HG03460 (cell line): ENCODE measurements around the gene SPTLC3.

Source experiments
- ATAC-seq: cut with Tn5 transposase; IDR thresholded peaks from one replicate; pipeline ENCODE4 v1.9.1; 2021; ENCODE audit not compliant: unreplicated experiment

The SPTLC3 gene

GRCh38 chr20:13130061-13130706 is 121.4 kb downstream of the SPTLC3 start:
- ATAC-seq: no peak

DNA sequence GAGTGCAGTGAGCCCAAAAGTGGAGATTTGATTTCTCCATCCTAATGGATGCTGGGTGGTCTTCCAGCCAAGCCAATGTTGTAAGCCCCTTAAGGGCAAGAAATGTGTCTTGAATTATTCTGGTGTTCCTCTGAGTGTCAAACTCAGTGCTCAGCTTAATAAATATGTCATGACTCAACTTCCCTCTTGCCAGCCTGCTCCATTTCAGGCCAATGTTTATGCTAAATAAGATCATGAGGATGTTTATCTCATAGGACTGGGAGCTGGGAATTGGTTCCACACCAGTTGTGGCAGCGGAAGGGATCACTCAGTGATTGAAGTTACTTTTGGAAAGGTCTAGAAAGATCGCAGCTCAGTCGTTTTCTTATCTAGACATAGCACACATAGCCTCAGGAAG is 121.9 kb downstream of the SPTLC3 start:
- ATAC-seq: no peak

DNA sequence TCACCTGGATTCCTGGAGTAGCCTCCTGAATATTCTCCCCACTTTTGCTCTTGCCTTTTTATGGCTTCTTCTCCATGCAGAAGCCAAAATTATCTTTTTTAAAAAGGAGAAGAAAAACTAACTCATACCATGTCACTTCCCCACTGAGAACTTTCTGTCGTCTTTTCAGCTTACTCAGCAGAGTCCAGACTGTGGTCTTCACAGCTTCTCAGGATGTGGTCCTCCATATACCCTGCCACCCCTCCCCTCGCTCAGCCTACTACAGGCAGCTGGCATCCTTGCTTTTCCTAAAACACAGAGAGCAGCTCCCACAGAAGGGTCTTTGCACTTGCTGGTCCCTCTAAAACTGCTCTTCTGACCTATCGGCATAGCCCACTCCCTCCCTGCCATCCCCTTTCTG is 122.9 kb downstream of the SPTLC3 start:
- ATAC-seq: no peak

GRCh38 chr20:13139459-13140150 is 130.8 kb downstream of the SPTLC3 start:
- no peak for ATAC-seq

DNA sequence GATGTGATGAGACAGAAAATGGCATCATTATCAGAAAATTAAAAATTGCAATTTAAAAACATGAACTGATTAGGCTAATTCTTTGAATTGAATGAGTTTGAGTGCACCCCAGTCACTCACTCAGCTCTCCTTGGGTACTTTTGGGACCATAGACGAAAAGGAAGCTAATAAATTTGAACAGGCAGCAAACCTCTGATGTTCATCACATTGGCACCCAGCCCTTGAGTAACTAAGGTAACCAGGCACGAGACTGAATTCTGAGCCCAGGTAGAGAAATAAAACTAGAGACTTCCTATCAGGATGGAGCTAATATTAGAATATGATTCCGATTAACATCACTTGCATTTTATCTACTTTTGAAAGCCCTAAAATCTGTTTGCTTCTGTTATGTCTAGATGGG is 131.4 kb downstream of the SPTLC3 start:
- ATAC-seq: no peak

DNA sequence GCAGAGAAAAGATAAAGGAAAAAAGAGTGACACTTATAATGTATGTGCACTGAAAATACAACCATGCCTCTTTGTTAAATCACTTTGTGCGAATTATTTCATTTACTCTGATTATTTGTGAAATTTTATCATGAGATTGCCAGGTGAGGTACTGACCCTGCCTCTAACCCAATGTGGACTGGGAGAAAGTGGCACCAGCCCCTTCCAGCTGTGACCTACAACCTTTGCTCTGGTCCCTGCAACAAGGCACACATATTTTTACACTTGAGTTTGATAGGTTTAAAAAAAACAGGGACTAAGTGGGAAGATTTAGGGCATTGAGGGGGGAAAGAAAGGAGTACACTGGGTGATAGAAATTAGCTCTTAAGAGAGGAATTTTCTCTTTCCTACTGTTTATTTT is 132.0 kb downstream of the SPTLC3 start:
- no peak for ATAC-seq

DNA sequence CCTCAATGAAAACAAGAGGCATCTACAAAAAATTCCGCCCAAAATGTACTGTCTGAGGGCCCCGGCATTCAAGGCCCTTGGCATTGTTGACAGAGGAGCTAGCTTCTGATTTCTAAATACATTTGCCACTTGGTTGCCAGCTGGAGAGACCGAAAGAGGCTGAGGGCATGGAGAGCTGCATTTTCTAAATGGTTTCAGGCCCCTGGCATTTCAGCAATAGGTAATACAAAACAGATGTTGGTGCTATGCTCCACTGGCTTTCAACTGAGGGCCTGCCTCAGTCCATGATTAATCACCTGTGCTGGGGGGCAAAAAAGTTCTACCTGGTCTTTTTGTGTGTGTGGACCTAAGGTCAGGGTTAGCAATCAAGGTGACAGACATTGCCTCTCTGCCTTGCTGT is 132.8 kb downstream of the SPTLC3 start:
- no peak for ATAC-seq

DNA sequence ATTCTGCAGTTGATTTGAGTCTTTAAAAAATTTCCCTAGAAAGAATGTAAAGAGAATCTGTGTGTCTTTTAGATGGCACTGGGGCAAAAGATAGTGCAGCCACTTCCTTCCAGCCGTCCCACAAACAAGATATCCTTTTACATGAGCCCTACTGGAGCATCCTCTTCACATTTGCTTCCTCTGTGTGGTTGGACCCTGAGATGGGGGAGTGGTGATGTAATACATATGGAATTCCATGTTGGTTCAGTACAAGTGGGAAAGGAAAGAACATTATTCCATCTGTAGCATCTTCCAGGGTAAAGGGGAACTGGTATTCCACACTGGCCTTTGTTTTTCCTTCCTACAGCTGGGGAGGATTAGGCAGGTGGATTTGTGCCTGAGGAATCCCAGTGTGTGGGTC is 133.4 kb downstream of the SPTLC3 start:
- ATAC-seq: no peak

GRCh38 chr20:13147071-13147963 is 138.5 kb downstream of the SPTLC3 start:
- ATAC-seq: no peak

- ATAC-seq: no peak
Measured at GRCh38 chr20:13147971-13148370, 139.2 kb downstream of the SPTLC3 start.

GRCh38 chr20:13148402-13148801 is 139.6 kb downstream of the SPTLC3 start:
- no peak for ATAC-seq

DNA sequence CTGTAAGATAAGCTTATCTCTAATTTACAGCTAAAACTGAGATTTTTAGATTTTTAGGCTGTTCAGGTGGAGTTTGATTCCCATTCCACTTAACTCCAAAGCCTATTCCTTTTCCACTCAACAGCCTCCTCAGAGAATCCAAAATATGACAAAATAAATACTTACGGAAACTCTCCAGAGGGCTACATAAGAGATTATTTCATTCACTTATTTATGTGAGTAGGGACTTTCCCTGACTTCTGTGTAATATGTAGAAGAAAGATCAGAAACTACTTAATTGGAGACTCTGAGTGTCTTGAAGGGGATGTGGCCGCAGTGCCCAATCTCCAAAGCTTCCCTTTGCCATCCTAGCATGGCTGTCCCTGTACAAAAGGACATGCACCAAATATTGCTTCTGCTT is 140.2 kb downstream of the SPTLC3 start:
- ATAC-seq: no peak

DNA sequence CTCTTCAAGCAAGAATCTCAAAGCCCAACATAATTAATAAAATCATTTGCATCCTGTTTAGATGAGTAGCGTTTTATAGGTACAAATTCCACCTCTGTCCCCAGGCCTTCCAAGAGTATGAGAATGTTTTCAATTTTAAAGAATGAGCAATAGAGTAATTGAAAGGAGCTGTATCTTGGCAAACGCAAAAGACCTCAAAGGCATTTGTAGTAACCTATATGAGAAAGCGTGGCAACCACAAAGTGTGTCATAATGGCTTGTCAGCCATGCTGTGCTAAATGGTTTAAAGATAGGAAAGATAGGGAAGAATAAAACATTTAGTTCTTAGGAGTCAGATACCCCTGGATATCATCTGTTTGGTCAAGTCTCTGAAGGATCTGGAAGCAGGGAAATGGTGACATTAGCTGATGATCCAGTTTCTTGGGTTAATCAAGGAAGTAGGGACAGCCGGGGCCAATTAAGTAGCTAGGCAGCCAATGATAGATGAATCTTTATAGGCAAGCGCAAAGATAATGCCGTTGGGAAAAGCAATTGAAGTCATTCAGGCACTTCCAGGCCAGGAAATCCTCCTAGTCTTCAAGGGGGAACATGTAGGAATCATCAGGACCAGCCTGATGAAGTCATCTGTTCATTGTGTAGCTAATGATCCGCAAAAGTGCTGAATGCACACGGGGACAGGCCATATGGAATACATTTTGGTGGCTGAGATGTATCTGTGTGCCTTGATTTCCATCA is 140.8 kb downstream of the SPTLC3 start:
- no peak for ATAC-seq

- no peak for ATAC-seq
Measured at GRCh38 chr20:13158369-13158768, 149.6 kb downstream of the SPTLC3 start.

GRCh38 chr20:13159889-13160288 is 151.1 kb downstream of the SPTLC3 start:
- ATAC-seq: no peak

GRCh38 chr20:13165203-13165602 is 156.4 kb downstream of the SPTLC3 start:
- ATAC-seq: no peak

DNA sequence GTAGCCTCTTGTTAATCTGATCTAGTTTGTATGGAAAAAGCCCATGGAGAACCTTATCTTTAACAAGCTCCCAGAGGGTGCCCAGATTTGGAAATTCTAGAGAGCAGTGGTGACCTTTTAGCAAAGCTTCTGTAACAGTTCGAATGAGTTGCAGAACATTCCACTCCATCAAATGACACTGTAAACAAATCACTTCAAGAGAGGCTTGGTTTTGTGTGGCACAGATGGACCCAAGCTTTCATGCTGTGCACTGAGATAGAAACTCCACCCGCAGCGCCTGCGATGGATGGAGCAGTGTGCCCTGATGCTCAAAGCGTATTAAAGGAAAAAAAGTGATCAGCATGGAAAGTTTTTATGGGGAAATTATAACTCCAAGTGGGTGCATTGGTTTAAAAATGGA is 157.2 kb downstream of the SPTLC3 start:
- ATAC-seq: no peak

DNA sequence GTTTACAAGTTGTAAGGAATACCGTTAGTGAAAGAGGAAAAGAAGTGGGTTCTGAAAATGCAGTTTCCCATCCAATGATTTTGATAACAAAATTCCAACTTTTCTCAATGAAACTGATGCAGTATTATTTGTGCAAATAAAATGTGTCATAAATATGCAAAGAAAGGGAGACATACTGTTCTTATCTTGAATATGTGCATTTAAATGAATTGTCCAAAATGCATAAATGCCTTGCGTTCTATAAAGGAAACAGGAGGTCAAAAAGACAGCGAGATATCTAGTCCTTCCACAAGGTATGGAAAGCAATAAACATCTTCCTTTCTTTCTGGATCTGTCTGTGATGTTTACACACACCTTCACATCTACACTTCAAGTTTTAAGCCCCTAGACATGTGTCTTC is 157.7 kb downstream of the SPTLC3 start:
- ATAC-seq: no peak

DNA sequence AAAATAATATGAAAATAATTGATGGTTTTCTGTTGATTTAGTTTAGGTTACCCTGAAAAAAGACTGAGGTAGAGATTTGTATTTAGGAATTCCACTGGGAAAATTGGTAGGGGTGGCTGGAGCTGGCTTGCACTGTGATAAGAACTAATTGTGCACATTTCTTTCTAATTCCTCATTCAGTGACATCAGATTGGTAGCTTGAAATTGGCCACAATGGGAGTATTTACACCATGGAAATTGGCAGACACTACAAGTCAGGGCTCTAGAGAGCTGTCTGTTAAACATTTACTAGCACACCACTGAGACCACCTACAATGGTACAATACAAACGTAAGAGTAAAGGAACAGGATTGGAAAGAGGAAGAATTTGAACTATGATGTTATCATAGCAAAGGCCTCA is 160.3 kb downstream of the SPTLC3 start:
- ATAC-seq: no peak

DNA sequence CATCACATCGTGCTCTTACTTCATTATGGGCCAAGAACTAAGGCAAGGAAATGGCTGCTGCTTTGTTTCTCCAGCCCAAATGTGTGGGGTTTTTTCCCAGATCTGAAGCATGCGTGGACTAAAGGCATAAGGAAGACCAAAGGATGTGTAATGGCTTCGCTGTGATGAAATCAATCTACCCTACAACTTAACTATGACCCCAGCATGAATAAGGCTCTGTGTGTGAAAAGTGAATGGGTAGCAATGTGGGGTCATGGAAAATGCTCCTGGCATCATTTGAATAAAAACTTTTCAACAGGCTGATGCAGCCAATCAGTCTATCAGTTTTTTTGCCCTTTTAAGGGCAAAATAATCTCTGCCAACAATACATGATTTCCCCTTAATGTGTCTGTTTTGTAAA is 162.0 kb downstream of the SPTLC3 start:
- ATAC-seq: no peak

- ATAC-seq: no peak
Measured at GRCh38 chr20:13173201-13173600, 164.4 kb downstream of the SPTLC3 start.
